Right atrium auricular region (tissue), 2 donors: ENCODE measurements around the gene PDE9A. TPM values are rescaled to one million over a fixed set of nuclear protein-coding genes. Genes with fewer than 3 reads are reported as not detected.

Experiments
- DNase-seq: peaks from one replicate; pipeline ENCODE4 v3.0.0-alpha.2; 2019; ENCODE audit warnings: low spot score
- H3K27ac ChIP-seq, 2 donors: fragments of 200-600 bp; sonication (generic); 1 replicate in 1 of 2; 2 replicates in 1 of 2; pipeline ENCODE4 v1.5.1; 2016 to 2019
- H3K27me3 ChIP-seq, 2 donors: fragments of 200-600 bp; sonication (generic); one replicate each; pipeline versions ENCODE4 v1.5.1 to v1.6.0; 2017 to 2019
- H3K36me3 ChIP-seq: fragments of 200-600 bp; sonication (generic); one replicate; pipeline ENCODE4 v1.5.1; 2016
- H3K4me1 ChIP-seq, 2 donors: fragments of 200-600 bp; sonication (generic); one replicate each; pipeline versions ENCODE4 v1.5.1 to v1.6.0; 2017 to 2019
- H3K4me3 ChIP-seq, 2 donors: fragments of 200-600 bp; sonication (generic); 1 replicate in 1 of 2; 2 replicates in 1 of 2; pipeline ENCODE4 v1.5.1; 2017 to 2019; ENCODE audit warnings: mild to moderate bottlenecking in 1 of 2, moderate library complexity in 1 of 2
- H3K9me3 ChIP-seq, 2 donors: fragments of 200-600 bp; sonication (generic); one replicate each; pipeline ENCODE4 v1.5.1; 2019
- CTCF ChIP-seq, 2 donors: fragments of 200-600 bp; sonication (generic); IDR thresholded peaks; one replicate each; pipeline ENCODE4 v1.5.1; 2019; ENCODE audit warnings: antibody characterized with exemption in 2 of 2
- total RNA-seq, 2 donors: library from RNA; depleted of rRNA; stranded (reverse); fragments of >200 nt; gene quantifications; one replicate each; pipeline ENCODE4 v1.1.0, GENCODE V29; 2016

PDE9A gene
- total RNA-seq, 2 donors from 2014 or later = 1.1 to 2.0 TPM

GRCh38 chr21:42640486-42640885 lies 12.9 kb upstream of the PDE9A start:
- Histone ChIP-seq H3K9me3 (no peaks in the 10 kb centered on the region), H3K36me3 (no peaks in the 10 kb centered on the region), H3K4me3 (no peak overlapping the region), H3K4me1 (peaks cover 0 to 8% of the 10 kb centered on the region in 2 donors), H3K27ac (no peak overlapping the region), H3K27me3 (no peaks in the 10 kb centered on the region)
- TF ChIP-seq CTCF (IDR thresholded peaks at IDR 0.05) = no peak
- no peak for DNase-seq

- Histone ChIP-seq H3K4me3 (no peak overlapping the region), H3K27ac (no peak overlapping the region), H3K4me1 (peaks cover 0 to 8% of the 10 kb centered on the region in 2 donors), H3K27me3 (no peaks in the 10 kb centered on the region), H3K36me3 (no peaks in the 10 kb centered on the region), H3K9me3 (no peaks in the 10 kb centered on the region)
- TF ChIP-seq CTCF (IDR thresholded peaks at IDR 0.05) = no peak
- no peak for DNase-seq
Observed at GRCh38 chr21:42641311-42642218, 11.9 kb upstream of the PDE9A start.

GRCh38 chr21:42642219-42642745 lies 11.1 kb upstream of the PDE9A start:
- Histone ChIP-seq H3K4me1 (peaks cover 0 to 8% of the 10 kb centered on the region in 2 donors), H3K27ac (no peak overlapping the region), H3K27me3 (no peaks in the 10 kb centered on the region), H3K36me3 (no peaks in the 10 kb centered on the region), H3K4me3 (no peak overlapping the region), H3K9me3 (no peaks in the 10 kb centered on the region)
- DNase-seq = no peak
- TF ChIP-seq CTCF (IDR thresholded peaks at IDR 0.05) = no peak

GRCh38 chr21:42644223-42645208 lies 8.9 kb upstream of the PDE9A start:
- H3K36me3 ChIP-seq = no peaks in the 10 kb centered on the region
- H3K27me3 ChIP-seq = no peaks in the 10 kb centered on the region
- H3K4me3 ChIP-seq = no peak overlapping the region
- H3K9me3 ChIP-seq = no peaks in the 10 kb centered on the region
- TF ChIP-seq CTCF (IDR thresholded peaks at IDR 0.05) = no peak
- no peak for DNase-seq
- H3K4me1 ChIP-seq = peaks cover 0 to 8% of the 10 kb centered on the region in 2 donors
- no peak overlapping the region for H3K27ac ChIP-seq

GRCh38 chr21:42645211-42646075 lies 8.0 kb upstream of the PDE9A start:
- Histone ChIP-seq H3K27me3 (no peaks in the 10 kb centered on the region), H3K4me3 (no peak overlapping the region), H3K36me3 (no peaks in the 10 kb centered on the region), H3K4me1 (peaks cover 0 to 5% of the 10 kb centered on the region in 2 donors), H3K27ac (no peak overlapping the region), H3K9me3 (no peaks in the 10 kb centered on the region)
- DNase-seq = no peak
- no peak for TF ChIP-seq CTCF (IDR thresholded peaks at IDR 0.05)
